GM06990 (cell line): Measurements from ENCODE around the gene LCP2.

Experiments used
- DNase-seq: peaks from one replicate; pipeline ENCODE4 v3.0.0-alpha.2; 2011; ENCODE audit not compliant: insufficient read length; ENCODE audit errors: extremely low read depth
- H3K27me3 ChIP-seq: replicated peaks from 2 replicates; pipeline ENCODE4 v1.6.0; 2011; ENCODE audit warnings: low read length; ENCODE audit not compliant: control insufficient read depth, insufficient read depth
- H3K36me3 ChIP-seq: 2 replicates; pipeline ENCODE4 v1.5.1; 2011; ENCODE audit warnings: low read length; ENCODE audit not compliant: control insufficient read depth, insufficient read depth
- H3K4me3 ChIP-seq: replicated peaks from 2 replicates; pipeline ENCODE4 v1.5.1; 2011; ENCODE audit warnings: low read depth, mild to moderate bottlenecking, control low read depth, low read length
- CTCF ChIP-seq: IDR thresholded peaks from 2 replicates; pipeline ENCODE4 v1.5.1; 2011; ENCODE audit warnings: low read length, control low read depth, mild to moderate bottlenecking, inconsistent platforms; ENCODE audit not compliant: insufficient read depth, poor library complexity, severe bottlenecking

LCP2 gene

GRCh38 chr5:170341545-170341944, 44.0 kb upstream of the LCP2 start:
- no peak for DNase-seq
- H3K36me3 ChIP-seq, result no peaks in the 10 kb centered on the region
- TF ChIP-seq CTCF, result no peak
- H3K27me3 ChIP-seq, result no peaks in the 10 kb centered on the region; the same call in 1 of the 2 replicates
- no peak overlapping the region for H3K4me3 ChIP-seq

DNA sequence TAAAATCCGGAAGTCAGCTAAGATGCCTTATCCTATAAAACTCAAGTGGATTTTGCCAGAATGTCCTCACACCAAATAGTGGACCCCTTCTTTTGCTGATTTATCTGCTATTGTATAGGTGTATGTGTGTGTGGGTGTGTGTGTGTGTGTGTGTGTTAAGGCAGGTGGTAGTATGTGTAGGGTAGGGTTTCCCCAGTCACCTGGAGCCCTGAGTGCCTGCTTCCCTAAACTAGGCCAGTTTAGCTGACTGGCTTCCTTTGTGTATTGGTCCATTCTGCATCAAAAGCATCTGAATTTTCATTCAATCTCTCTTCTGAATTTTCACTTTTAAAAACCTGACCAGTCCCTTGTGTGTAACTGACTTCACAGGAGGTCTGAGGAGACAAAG, 42.2 kb upstream of the LCP2 start:
- TF ChIP-seq CTCF, result no peak
- no peaks in the 10 kb centered on the region; the same call in 1 of the 2 replicates for H3K27me3 ChIP-seq
- no peaks in the 10 kb centered on the region for H3K36me3 ChIP-seq
- DNase-seq, result no peak
- H3K4me3 ChIP-seq, result no peak overlapping the region

DNA sequence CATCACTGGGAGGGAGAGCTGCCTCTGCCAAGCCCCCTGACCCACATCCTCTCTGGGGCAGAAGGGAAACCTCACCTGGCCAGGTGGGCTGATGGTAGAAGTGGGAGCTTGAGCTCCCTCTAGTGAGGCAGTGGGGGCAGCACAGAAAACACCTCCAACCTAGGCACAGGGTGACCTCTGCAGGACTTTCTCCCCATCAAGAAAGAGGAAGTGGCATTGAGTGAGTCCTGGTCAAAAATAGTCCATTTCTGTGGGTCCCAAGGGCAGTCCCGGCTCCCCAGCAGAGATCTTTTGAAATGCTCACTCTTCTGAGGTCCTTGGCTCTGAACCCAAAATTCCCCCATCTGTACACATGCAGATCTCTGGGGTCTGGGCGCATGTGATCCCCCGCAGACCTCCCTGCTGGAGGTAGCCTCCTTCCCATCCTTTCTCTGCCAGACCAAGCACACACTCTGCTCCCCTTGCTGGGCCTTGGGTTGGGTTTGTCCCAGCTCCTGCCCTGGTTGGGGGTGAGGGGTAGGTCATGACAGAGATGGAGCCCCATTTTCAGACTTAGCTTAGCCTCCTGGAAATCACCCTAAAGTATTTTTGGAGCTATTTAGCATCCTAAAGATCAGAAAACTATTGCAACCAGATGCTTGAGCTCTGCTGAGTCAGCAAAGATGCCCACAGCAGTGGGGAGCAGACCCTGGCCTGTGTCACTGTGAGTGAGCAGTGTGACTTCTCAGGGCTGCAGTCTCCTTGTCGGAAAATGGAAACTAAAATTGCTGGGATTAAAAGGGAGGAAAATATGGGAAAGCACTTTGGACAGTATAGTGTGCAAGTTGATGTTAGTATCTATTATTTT, 41.6 kb upstream of the LCP2 start:
- peak; percentile 56 for DNase-seq
- peak; percentile 97 for TF ChIP-seq CTCF
- Histone ChIP-seq H3K27me3 (no peaks in the 10 kb centered on the region; the same call in 1 of the 2 replicates), H3K4me3 (no peak overlapping the region), H3K36me3 (no peaks in the 10 kb centered on the region)

DNA sequence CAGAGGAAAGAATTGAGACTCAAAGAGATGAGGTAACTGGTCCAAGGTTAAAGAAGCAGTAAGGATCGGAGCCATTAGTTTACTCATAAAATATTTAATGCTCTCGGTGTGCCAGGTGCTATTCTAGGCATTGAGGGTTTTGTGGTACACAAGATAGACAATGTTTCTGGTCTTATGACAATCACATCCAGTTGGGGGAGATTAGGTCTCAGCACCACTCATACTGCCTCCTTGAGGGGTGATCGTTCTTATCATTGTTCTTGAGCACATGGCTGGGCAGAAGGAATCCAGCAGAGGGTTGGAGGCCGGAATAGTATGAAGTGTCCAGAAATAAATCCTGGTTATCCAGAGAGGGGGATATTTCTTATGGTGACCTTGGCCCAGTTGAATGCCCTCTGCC, 40.7 kb upstream of the LCP2 start:
- no peaks in the 10 kb centered on the region; the same call in 1 of the 2 replicates for H3K27me3 ChIP-seq
- DNase-seq, result no peak
- no peak overlapping the region for H3K4me3 ChIP-seq
- no peak for TF ChIP-seq CTCF
- H3K36me3 ChIP-seq, result no peaks in the 10 kb centered on the region

- no peak for DNase-seq
- Histone ChIP-seq H3K36me3 (no peaks in the 10 kb centered on the region), H3K4me3 (no peak overlapping the region), H3K27me3 (no peaks in the 10 kb centered on the region)
- no peak for TF ChIP-seq CTCF
Measured at GRCh38 chr5:170337045-170337733, 39.6 kb upstream of the LCP2 start.
